ENCODE measurements around the gene HYPK.
"Not testable (repeated sequence)": the region's sequence is repeated elsewhere in the genome, so short reads cannot be mapped to it uniquely, and the experiment has no call there.

The HYPK gene

GRCh38 chr15:43795997-43796396 lies 4.4 kb upstream of the HYPK start:
- DNase-seq (ENCODE audit: low spot score), result no peak

GRCh38 chr15:43796566-43796965 lies 3.8 kb upstream of the HYPK start:
- DNase-seq (ENCODE audit: low spot score), result no peak

GRCh38 chr15:43799209-43799944 lies 1.0 kb upstream of the HYPK start:
- no peak for DNase-seq (ENCODE audit: low spot score)

- no peak for DNase-seq (ENCODE audit: low spot score)
These were observed 484 bp upstream of the HYPK start, which contains the start of gene SERINC4 for GRCh38 chr15:43799945-43800285. Gene SERINC4 (minus strand): TSS chr15:43800220. CDS start chr15:43799986, 234 bp downstream.

GRCh38 chr15:43802676-43803075 lies 2.3 kb downstream of the HYPK start:
- not testable (repeated sequence) for DNase-seq (ENCODE audit: low spot score)

- no peak for DNase-seq (ENCODE audit: low spot score)
These were observed 8.1 kb downstream of the HYPK start for GRCh38 chr15:43808435-43808950.

GRCh38 chr15:43808960-43809678 lies 8.7 kb downstream of the HYPK start:
- DNase-seq (ENCODE audit: low spot score), result no peak

- not testable (repeated sequence) for DNase-seq (ENCODE audit: low spot score)
These were observed 14.7 kb downstream of the HYPK start for GRCh38 chr15:43815064-43815463.

- DNase-seq (ENCODE audit: low spot score), result no peak
These were observed 21.1 kb downstream of the HYPK start for GRCh38 chr15:43821505-43821904.

GRCh38 chr15:43824302-43825246 lies 24.2 kb downstream of the HYPK start, which contains the start of gene MFAP1:
Gene MFAP1 (minus strand): TSS chr15:43824690. CDS start chr15:43824569, 121 bp downstream.
- peak; percentile 99 for DNase-seq (ENCODE audit: low spot score)

- not testable (repeated sequence) for DNase-seq (ENCODE audit: low spot score)
These were observed 24.9 kb downstream of the HYPK start for GRCh38 chr15:43825305-43825704.

- no peak for DNase-seq (ENCODE audit: low spot score)
These were observed 25.7 kb downstream of the HYPK start for GRCh38 chr15:43826029-43826507.

GRCh38 chr15:43826508-43827341 lies 26.3 kb downstream of the HYPK start, which contains the start of gene WDR76:
Gene WDR76 (plus strand): TSS chr15:43827002. CDS start chr15:43827033, 31 bp downstream.
- DNase-seq (ENCODE audit: low spot score), result peak; percentile 69

GRCh38 chr15:43828061-43828657 lies 27.8 kb downstream of the HYPK start:
- no peak for DNase-seq (ENCODE audit: low spot score)

GRCh38 chr15:43829951-43830540 lies 29.6 kb downstream of the HYPK start:
- DNase-seq (ENCODE audit: low spot score), result not testable (repeated sequence)

GRCh38 chr15:43830691-43831275 lies 30.4 kb downstream of the HYPK start:
- DNase-seq (ENCODE audit: low spot score), result not testable (repeated sequence)

- not testable (repeated sequence) for DNase-seq (ENCODE audit: low spot score)
These were observed 31.2 kb downstream of the HYPK start for GRCh38 chr15:43831519-43832052.

- DNase-seq (ENCODE audit: low spot score), result not testable (repeated sequence)
These were observed 32.1 kb downstream of the HYPK start for GRCh38 chr15:43832485-43832884.

- no peak for DNase-seq (ENCODE audit: low spot score)
These were observed 45.0 kb downstream of the HYPK start for GRCh38 chr15:43845421-43845820.

All from Ammon's horn (tissue), 1 donor.